ENCODE measurements around the gene PAIP2.

GRCh38 chr5:139296862-139297326 lies 44.8 kb upstream of the PAIP2 start:
- TF ChIP-seq, protein P1, sequence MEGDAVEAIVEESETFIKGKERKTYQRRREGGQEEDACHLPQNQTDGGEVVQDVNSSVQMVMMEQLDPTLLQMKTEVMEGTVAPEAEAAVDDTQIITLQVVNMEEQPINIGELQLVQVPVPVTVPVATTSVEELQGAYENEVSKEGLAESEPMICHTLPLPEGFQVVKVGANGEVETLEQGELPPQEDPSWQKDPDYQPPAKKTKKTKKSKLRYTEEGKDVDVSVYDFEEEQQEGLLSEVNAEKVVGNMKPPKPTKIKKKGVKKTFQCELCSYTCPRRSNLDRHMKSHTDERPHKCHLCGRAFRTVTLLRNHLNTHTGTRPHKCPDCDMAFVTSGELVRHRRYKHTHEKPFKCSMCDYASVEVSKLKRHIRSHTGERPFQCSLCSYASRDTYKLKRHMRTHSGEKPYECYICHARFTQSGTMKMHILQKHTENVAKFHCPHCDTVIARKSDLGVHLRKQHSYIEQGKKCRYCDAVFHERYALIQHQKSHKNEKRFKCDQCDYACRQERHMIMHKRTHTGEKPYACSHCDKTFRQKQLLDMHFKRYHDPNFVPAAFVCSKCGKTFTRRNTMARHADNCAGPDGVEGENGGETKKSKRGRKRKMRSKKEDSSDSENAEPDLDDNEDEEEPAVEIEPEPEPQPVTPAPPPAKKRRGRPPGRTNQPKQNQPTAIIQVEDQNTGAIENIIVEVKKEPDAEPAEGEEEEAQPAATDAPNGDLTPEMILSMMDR (IDR thresholded peaks at IDR 0.05) = no peak
- no peak for TF ChIP-seq POLR2A (IDR thresholded peaks at IDR 0.05)
- no peak for TF ChIP-seq POLR2AphosphoS5 (IDR thresholded peaks at IDR 0.05)

All from prostate gland (tissue), 2 donors.